HEK293 (cell line): Measurements from ENCODE around the gene CCDC127.
A peak's percentile ranks its signal among the peaks of the same experiment; 100 is the strongest.

Source experiments
- CTCF ChIA-PET: fragments of 350-600 bp; formaldehyde crosslinking; extraction: SDS; loops from one replicate; lab custom pipeline; 2021; ENCODE audit warnings: antibody characterized with exemption; lab: Yijun Ruan, JAX
- POLR2A ChIA-PET: fragments of 300-600 bp; formaldehyde crosslinking; extraction: SDS; loops from one replicate; lab custom pipeline; 2020; ENCODE audit warnings: antibody characterized with exemption, inconsistent platforms; lab: Yijun Ruan, JAX
- H3K27ac ChIP-seq: fragments of 200-500 bp; sonication (Bioruptor generic); 2 replicates; pipeline ENCODE4 v1.5.1; 2014; ENCODE audit warnings: low read depth, low read length, control low read depth, inconsistent platforms; ENCODE audit errors: extremely low read depth
- H3K36me3 ChIP-seq, 2 experiments: fragments of 200-500 bp in 1 of 2; sonication (Bioruptor generic) in 1 of 2; 1 replicate in 1 of 2; 2 replicates in 1 of 2; pipeline ENCODE4 v1.5.1; 2014 to 2017; ENCODE audit warnings: inconsistent platforms in 2 of 2, low read length in 2 of 2; ENCODE audit not compliant: control insufficient read depth in 2 of 2, insufficient read depth in 1 of 2
- H3K4me1 ChIP-seq: fragments of 200-500 bp; sonication (Bioruptor generic); 2 replicates; pipeline ENCODE4 v1.5.1; 2014; ENCODE audit warnings: mild to moderate bottlenecking, low read length, inconsistent platforms; ENCODE audit not compliant: control insufficient read depth, insufficient read depth
- H3K4me3 ChIP-seq: 2 replicates; pipeline ENCODE4 v1.5.1; 2011; ENCODE audit warnings: low read depth, mild to moderate bottlenecking, control low read depth, low read length, moderate library complexity
- H3K9me3 ChIP-seq: fragments of 200-500 bp; sonication (Bioruptor generic); 2 replicates; pipeline ENCODE4 v1.5.1; 2014; ENCODE audit warnings: low read depth, low read length, inconsistent platforms; ENCODE audit not compliant: control insufficient read depth, insufficient read depth
- GLIS1 ChIP-seq: fragments of 450-650 bp; formaldehyde crosslinking; IDR thresholded peaks from 2 replicates; pipeline ENCODE4 v1.5.1; 2016; ENCODE audit warnings: missing biosample characterization, missing genetic modification characterization
- SCRT2 ChIP-seq: fragments of 450-650 bp; formaldehyde crosslinking; IDR thresholded peaks from 2 replicates; pipeline ENCODE4 v1.5.1; 2016; ENCODE audit warnings: missing biosample characterization, missing genetic modification characterization
- ZFP41 ChIP-seq: fragments of 450-650 bp; formaldehyde crosslinking; IDR thresholded peaks from 2 replicates; pipeline ENCODE4 v1.5.1; 2016; ENCODE audit warnings: missing biosample characterization, missing genetic modification characterization, borderline replicate concordance
- ZNF391 ChIP-seq: fragments of 450-650 bp; formaldehyde crosslinking; IDR thresholded peaks from 2 replicates; pipeline ENCODE4 v1.5.1; 2016; ENCODE audit warnings: low read depth, missing biosample characterization, missing genetic modification characterization, borderline replicate concordance
- ZNF529 ChIP-seq: fragments of 450-650 bp; formaldehyde crosslinking; IDR thresholded peaks from 2 replicates; pipeline ENCODE4 v1.5.1; 2017; ENCODE audit warnings: missing genetic modification characterization, missing biosample characterization; ENCODE audit not compliant: insufficient replicate concordance
- ZNF530 ChIP-seq: fragments of 450-650 bp; formaldehyde crosslinking; IDR thresholded peaks from 2 replicates; pipeline ENCODE4 v1.5.1; 2016; ENCODE audit warnings: low read depth, missing biosample characterization, missing genetic modification characterization
- ZNF585B ChIP-seq: fragments of 450-650 bp; formaldehyde crosslinking; IDR thresholded peaks from 2 replicates; pipeline ENCODE4 v1.5.1; 2016; ENCODE audit warnings: missing biosample characterization, missing genetic modification characterization
- ZNF621 ChIP-seq: fragments of 450-650 bp; formaldehyde crosslinking; IDR thresholded peaks from 2 replicates; pipeline ENCODE4 v1.5.1; 2017; ENCODE audit warnings: missing biosample characterization, missing genetic modification characterization
- ZNF629 ChIP-seq: fragments of 450-650 bp; formaldehyde crosslinking; IDR thresholded peaks from 2 replicates; pipeline ENCODE4 v1.5.1; 2017; ENCODE audit warnings: missing biosample characterization, missing genetic modification characterization
- ZNF768 ChIP-seq: fragments of 450-650 bp; formaldehyde crosslinking; IDR thresholded peaks from 2 replicates; pipeline ENCODE4 v1.5.1; 2018; ENCODE audit warnings: missing biosample characterization, mild to moderate bottlenecking, missing genetic modification characterization
- TF ChIP-seq, protein P1 (sequence below): fragments of 450-650 bp; formaldehyde crosslinking; IDR thresholded peaks from 2 replicates; pipeline ENCODE4 v1.5.1; 2016; ENCODE audit warnings: missing biosample characterization, missing genetic modification characterization
- TF ChIP-seq, protein P2 (sequence below): sonication (generic); formaldehyde crosslinking; IDR thresholded peaks from 2 replicates; pipeline ENCODE4 v1.8.1; 2022; ENCODE audit warnings: mild to moderate bottlenecking, moderate library complexity, missing genetic modification reagents
- TF ChIP-seq, protein P3 (sequence below): fragments of 450-650 bp; formaldehyde crosslinking; IDR thresholded peaks from 2 replicates; pipeline ENCODE4 v1.5.1; 2016; ENCODE audit warnings: missing biosample characterization, missing genetic modification characterization
- TF ChIP-seq, protein P4 (sequence below): fragments of 450-650 bp; formaldehyde crosslinking; IDR thresholded peaks from 2 replicates; pipeline ENCODE4 v1.5.1; 2016; ENCODE audit warnings: missing biosample characterization, missing genetic modification characterization
- TF ChIP-seq, protein P5 (sequence below): fragments of 450-650 bp; formaldehyde crosslinking; optimal IDR thresholded peaks from 2 replicates; pipeline ENCODE3; 2016; ENCODE audit warnings: missing biosample characterization, mild to moderate bottlenecking, missing genetic modification characterization

Gene CCDC127

DNA sequence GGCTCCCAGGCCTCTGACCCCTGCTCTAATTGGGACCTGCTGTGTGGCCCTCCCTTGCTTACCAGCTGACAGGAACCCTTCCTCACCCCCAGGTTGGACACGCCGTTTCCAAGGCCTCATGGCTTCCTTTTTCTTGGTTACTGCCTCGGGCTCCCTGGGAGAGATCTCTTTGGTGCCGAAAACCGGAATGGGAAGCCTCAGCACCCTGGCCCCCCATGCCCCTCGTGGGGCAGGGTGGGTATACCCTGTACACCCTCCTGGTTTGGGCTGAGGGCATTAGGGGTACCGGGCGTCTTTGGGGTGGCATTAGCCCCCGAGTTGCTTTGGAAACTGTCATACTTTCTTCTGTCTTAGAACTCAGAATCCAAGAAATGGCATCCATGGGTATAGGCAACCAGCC, 36.8 kb downstream of the CCDC127 start (continued):
- TF ChIP-seq, protein P1, sequence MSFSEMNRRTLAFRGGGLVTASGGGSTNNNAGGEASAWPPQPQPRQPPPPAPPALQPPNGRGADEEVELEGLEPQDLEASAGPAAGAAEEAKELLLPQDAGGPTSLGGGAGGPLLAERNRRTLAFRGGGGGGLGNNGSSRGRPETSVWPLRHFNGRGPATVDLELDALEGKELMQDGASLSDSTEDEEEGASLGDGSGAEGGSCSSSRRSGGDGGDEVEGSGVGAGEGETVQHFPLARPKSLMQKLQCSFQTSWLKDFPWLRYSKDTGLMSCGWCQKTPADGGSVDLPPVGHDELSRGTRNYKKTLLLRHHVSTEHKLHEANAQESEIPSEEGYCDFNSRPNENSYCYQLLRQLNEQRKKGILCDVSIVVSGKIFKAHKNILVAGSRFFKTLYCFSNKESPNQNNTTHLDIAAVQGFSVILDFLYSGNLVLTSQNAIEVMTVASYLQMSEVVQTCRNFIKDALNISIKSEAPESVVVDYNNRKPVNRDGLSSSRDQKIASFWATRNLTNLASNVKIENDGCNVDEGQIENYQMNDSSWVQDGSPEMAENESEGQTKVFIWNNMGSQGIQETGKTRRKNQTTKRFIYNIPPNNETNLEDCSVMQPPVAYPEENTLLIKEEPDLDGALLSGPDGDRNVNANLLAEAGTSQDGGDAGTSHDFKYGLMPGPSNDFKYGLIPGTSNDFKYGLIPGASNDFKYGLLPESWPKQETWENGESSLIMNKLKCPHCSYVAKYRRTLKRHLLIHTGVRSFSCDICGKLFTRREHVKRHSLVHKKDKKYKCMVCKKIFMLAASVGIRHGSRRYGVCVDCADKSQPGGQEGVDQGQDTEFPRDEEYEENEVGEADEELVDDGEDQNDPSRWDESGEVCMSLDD = no peak
- TF ChIP-seq ZNF529 (tag by site-specific recombination) = no peak
- TF ChIP-seq ZNF629 (tag by site-specific recombination) = no peak
- TF ChIP-seq ZNF768 (tag by site-specific recombination) = no peak

DNA sequence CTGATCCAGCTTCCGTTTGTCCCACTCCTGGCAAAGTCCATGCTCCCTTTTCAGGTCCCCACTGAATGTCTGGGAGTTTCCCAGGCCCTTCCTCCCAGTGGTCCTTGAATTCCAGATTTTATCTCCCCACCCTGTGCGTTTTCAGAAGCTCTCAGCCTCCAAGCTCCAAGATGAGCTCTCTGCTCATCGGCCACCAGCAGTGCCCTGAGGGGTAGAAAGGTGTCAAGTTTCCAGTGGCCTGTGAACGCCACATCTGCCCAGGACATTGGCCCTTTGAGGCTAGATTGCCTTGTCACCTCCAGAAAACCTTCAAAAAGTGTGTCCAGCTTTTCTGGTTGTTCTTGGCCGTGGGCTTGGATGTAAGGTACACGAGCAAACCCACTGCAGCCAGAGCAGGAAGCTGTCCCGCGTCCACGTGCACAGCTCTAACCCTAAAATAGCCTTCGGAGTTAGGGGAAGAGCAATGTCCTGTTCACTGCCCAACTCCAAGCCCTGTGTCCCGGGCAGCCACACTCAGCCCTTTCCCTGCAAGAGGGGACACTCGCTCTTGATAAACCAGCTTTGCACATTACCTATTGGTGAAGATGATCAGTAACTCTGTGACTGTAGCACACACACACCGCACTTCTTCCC, 37.6 kb downstream of the CCDC127 start:
- no peaks in the 10 kb centered on the region for H3K36me3 ChIP-seq
- no peak overlapping the region for H3K27ac ChIP-seq
- ChIA-PET POLR2A (interaction anchor here (0.5 to 1.2 kb wide), 3 partner anchors 8 to 40 kb away, joined by 3 to 6 read pairs (median 3); no protein-coding TSS in a partner anchor), CTCF (interaction anchor here (1.0 to 1.3 kb wide), 2 partner anchors 8 to 38 kb away, joined by 3 to 5 read pairs; partner anchors contain the start of genes CCDC127 and SDHA)
- no peak overlapping the region for H3K4me3 ChIP-seq
- TF ChIP-seq, protein P2, sequence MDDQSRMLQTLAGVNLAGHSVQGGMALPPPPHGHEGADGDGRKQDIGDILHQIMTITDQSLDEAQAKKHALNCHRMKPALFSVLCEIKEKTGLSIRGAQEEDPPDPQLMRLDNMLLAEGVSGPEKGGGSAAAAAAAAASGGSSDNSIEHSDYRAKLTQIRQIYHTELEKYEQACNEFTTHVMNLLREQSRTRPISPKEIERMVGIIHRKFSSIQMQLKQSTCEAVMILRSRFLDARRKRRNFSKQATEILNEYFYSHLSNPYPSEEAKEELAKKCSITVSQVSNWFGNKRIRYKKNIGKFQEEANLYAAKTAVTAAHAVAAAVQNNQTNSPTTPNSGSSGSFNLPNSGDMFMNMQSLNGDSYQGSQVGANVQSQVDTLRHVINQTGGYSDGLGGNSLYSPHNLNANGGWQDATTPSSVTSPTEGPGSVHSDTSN (CRISPR knock-in tag) = no peak
- TF ChIP-seq, protein P3, sequence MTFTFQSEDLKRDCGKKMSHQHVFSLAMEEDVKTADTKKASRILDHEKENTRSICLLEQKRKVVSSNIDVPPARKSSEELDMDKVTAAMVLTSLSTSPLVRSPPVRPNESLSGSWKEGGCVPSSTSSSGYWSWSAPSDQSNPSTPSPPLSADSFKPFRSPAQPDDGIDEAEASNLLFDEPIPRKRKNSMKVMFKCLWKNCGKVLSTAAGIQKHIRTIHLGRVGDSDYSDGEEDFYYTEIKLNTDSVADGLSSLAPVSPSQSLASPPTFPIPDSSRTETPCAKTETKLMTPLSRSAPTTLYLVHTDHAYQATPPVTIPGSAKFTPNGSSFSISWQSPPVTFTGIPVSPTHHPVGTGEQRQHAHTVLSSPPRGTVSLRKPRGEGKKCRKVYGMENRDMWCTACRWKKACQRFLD = no peak
- no peak for TF ChIP-seq ZNF629 (tag by site-specific recombination)
- TF ChIP-seq, protein P4, sequence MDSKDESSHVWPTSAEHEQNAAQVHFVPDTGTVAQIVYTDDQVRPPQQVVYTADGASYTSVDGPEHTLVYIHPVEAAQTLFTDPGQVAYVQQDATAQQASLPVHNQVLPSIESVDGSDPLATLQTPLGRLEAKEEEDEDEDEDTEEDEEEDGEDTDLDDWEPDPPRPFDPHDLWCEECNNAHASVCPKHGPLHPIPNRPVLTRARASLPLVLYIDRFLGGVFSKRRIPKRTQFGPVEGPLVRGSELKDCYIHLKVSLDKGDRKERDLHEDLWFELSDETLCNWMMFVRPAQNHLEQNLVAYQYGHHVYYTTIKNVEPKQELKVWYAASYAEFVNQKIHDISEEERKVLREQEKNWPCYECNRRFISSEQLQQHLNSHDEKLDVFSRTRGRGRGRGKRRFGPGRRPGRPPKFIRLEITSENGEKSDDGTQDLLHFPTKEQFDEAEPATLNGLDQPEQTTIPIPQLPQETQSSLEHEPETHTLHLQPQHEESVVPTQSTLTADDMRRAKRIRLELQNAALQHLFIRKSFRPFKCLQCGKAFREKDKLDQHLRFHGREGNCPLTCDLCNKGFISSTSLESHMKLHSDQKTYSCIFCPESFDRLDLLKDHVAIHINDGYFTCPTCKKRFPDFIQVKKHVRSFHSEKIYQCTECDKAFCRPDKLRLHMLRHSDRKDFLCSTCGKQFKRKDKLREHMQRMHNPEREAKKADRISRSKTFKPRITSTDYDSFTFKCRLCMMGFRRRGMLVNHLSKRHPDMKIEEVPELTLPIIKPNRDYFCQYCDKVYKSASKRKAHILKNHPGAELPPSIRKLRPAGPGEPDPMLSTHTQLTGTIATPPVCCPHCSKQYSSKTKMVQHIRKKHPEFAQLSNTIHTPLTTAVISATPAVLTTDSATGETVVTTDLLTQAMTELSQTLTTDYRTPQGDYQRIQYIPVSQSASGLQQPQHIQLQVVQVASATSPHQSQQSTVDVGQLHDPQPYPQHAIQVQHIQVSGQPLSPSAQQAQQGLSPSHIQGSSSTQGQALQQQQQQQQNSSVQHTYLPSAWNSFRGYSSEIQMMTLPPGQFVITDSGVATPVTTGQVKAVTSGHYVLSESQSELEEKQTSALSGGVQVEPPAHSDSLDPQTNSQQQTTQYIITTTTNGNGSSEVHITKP (tag by site-specific recombination) = peak; percentile 84
- no peak for TF ChIP-seq ZNF530 (tag by site-specific recombination)
- peak; percentile 35; the same call in 1 of the 2 replicates for TF ChIP-seq GLIS1 (tag by site-specific recombination)
- TF ChIP-seq ZFP41 (tag by site-specific recombination) = no peak
- H3K9me3 ChIP-seq = no peaks in the 10 kb centered on the region
- peaks cover 5% of the 10 kb centered on the region for H3K4me1 ChIP-seq

DNA sequence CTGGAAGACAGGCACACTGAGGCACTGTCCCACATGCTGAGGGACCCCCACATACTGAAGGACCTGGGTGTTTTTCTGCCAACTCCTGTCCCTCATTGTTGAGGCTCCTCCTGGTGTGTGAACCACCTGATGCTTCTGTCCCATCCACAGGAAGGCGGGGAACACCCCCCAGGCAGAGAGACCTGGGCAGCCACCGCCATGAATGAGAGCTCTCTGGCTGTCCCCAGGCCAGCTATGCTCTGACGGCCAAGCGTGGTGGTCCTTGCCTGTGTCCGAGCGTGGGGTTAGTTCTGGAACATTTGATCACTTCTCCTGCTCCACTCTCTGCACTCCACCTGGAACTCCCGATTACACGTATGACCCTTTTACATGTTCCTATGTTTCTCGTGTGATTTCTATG, 38.6 kb downstream of the CCDC127 start:
- H3K9me3 ChIP-seq = no peaks in the 10 kb centered on the region
- no peaks in the 10 kb centered on the region for H3K36me3 ChIP-seq
- ChIA-PET CTCF (interaction anchor here (1.7 kb wide), 1 partner anchor 9 kb away, joined by 5 read pairs; no protein-coding TSS in a partner anchor), POLR2A (interaction anchor here (0.5 to 1.1 kb wide), 2 partner anchors 11 to 41 kb away, joined by 3 to 6 read pairs; no protein-coding TSS in a partner anchor)
- H3K4me3 ChIP-seq = no peak overlapping the region
- peaks cover 5% of the 10 kb centered on the region for H3K4me1 ChIP-seq
- no peak overlapping the region for H3K27ac ChIP-seq
- no peak for TF ChIP-seq ZNF391 (tag by site-specific recombination)
- TF ChIP-seq ZNF621 (tag by site-specific recombination) = no peak
- TF ChIP-seq, protein P5, sequence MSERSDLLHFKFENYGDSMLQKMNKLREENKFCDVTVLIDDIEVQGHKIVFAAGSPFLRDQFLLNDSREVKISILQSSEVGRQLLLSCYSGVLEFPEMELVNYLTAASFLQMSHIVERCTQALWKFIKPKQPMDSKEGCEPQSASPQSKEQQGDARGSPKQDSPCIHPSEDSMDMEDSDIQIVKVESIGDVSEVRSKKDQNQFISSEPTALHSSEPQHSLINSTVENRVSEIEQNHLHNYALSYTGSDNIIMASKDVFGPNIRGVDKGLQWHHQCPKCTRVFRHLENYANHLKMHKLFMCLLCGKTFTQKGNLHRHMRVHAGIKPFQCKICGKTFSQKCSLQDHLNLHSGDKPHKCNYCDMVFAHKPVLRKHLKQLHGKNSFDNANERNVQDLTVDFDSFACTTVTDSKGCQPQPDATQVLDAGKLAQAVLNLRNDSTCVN (tag by site-specific recombination) = no peak
- TF ChIP-seq ZNF585B (tag by site-specific recombination) = no peak
- TF ChIP-seq SCRT2 (tag by site-specific recombination) = peak; percentile 48; the same call in 1 of the 2 replicates
